Stimulated activated effector memory CD8-positive, alpha-beta T cell treated with anti-CD3 and anti-CD28 coated beads, Interleukin-12 subunit alpha, Interleukin-12 subunit beta, amount 100 ng/mL, for 72 hours (primary cell): ENCODE results near the gene GOLT1B.
"Not testable (repeated sequence)": the region's sequence is repeated elsewhere in the genome, so short reads cannot be mapped to it uniquely, and the experiment has no call there.

Experiments
- ATAC-seq: fragments of 150-1000 bp; cut with Tn5 transposase; 2 replicates; pipeline ENCODE4 v1.10.0; 2021
- DNase-seq, 2 donors: peaks; one replicate each; pipeline ENCODE4 v3.0.0; 2021 to 2022; ENCODE audit warnings: low spot score in 2 of 2
- H3K27ac Mint-ChIP-seq: one replicate; pipeline ENCODE4 v1.8.0; 2022; ENCODE audit warnings: mild to moderate bottlenecking, mixed read lengths
- H3K36me3 Mint-ChIP-seq: one replicate; pipeline ENCODE4 v1.8.0; 2022; ENCODE audit warnings: mild to moderate bottlenecking, mixed read lengths
- H3K4me1 Mint-ChIP-seq: one replicate; pipeline ENCODE4 v1.8.0; 2022; ENCODE audit warnings: mixed read lengths
- H3K4me3 Mint-ChIP-seq: one replicate; pipeline ENCODE4 v1.8.0; 2022; ENCODE audit warnings: mild to moderate bottlenecking, mixed read lengths
- H3K9me3 Mint-ChIP-seq: one replicate; pipeline ENCODE4 v1.8.0; 2022; ENCODE audit warnings: mixed read lengths

The GOLT1B gene

GRCh38 chr12:21501258-21502163 is at the start of gene GOLT1B, which contains the start of gene RECQL:
Gene GOLT1B, plus strand, starts transcription at chr12:21501789. Its CDS starts 135 bp downstream, at chr12:21501924.
Gene RECQL, minus strand, starts transcription at chr12:21501635. Its CDS starts 2,065 bp downstream, at chr12:21499570.
- H3K27ac Mint-ChIP-seq, result no peak within 1 kb of the TSS
- DNase-seq (peak; percentile 68 to 93), ATAC-seq (peak; percentile 98)
- no peak within 1 kb of the TSS for H3K4me3 Mint-ChIP-seq
- H3K4me1 Mint-ChIP-seq, result peaks cover 24% of the 10 kb centered on the region
- H3K36me3 Mint-ChIP-seq, result peaks cover 42% of the 10 kb centered on the region
- H3K9me3 Mint-ChIP-seq, result no peaks in the 10 kb centered on the region

DNA sequence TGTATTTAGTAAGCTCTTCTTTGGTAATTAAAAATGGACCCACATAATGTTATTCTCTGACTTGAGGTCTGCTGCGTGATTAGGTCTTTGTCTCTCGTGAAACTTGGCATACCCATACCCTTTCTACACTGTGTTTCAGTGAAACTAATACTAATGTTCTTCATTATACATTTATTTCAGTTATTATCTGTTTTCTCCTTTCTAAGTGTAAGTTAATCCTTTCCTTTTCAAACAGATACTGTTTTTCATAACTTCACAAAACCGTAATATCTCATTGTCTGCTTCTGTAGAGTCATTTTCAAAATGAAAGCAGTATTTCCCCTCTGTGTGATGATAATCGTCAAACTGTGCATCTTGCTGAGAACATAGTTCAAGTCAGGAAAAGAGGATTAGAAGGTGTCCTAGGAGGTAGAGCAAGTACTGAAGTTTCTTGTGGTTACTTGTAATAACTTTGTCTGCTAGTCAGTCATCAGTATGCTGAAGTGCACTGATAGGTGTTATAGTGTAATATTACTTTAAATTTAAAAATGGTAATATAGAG is 48.2 kb upstream of the GOLT1B start:
- Mint-ChIP-seq H3K27ac (peak overlapping the region; percentile 77), H3K4me1 (peaks cover 46% of the 10 kb centered on the region), H3K9me3 (no peaks in the 10 kb centered on the region), H3K36me3 (peaks cover 87% of the 10 kb centered on the region), H3K4me3 (peak overlapping the region; percentile 29)
- ATAC-seq (peak; percentile 84), DNase-seq (no peak)

DNA sequence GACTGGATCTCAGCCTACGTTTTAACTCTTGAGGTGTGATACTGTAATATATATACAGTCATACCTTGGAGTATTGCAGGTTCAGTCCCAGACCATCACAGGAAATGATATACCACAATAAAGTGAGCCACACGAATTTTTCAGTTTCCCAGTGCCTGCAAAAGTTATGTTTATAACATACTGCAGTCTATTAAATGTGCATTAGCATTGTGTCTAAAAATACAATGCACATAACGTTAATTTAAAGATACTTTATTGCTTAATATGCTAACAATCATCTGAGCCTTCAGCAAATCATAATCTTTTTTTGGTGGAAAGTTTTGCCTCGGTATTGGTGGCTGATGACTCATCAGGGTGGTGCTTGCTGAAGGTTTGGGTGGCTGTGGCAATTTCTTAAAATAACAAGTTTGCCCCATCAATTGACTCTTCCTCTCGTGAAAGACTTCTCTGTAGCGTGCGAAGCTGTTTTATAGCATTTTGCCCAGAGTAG is 45.3 kb upstream of the GOLT1B start:
- peak overlapping the region; percentile 95 for H3K27ac Mint-ChIP-seq
- peak overlapping the region; percentile 44 for H3K4me3 Mint-ChIP-seq
- peaks cover 87% of the 10 kb centered on the region for H3K36me3 Mint-ChIP-seq
- peaks cover 46% of the 10 kb centered on the region for H3K4me1 Mint-ChIP-seq
- peak in 1 of 2 donors; percentile 69 for DNase-seq
- peak; percentile 90 for ATAC-seq
- no peaks in the 10 kb centered on the region for H3K9me3 Mint-ChIP-seq

DNA sequence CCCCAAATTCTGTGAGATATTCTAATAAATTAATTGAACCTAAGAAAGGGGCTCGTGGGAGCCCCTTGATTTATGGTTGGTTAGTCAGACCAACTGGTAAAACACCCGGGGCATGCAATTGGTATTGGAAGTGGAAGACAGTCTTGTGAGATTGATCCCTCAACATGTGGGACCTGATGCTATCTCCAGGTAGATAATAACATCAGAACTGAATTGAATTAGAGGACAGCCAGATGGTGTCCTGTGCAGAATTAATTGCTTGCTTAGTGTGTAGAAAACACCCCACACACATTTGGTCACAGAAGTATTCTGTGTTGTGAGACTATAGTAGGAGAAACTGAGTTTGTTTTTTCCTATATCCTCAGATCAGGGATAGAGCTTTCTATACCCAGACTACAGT is 42.1 kb upstream of the GOLT1B start:
- Mint-ChIP-seq H3K27ac (no peak overlapping the region), H3K36me3 (peaks cover 96% of the 10 kb centered on the region)

DNA sequence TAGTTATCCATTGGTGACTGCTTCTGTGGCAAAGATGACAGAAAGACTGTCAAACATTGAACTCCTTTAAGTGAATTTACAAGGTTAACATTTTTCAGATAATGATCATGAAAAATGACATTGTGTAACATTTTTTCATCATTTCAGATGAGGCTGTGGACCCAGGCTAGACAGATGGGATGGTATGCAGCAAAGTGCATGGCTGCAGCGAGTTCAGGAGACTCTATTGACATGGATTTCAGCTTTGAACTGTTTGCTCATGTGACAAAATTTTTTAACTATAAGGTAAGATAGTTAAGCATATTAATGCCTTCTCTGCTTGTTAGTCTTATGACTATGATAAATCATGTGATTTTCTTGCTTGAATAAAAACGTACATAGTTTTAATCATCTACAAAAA is 34.3 kb upstream of the GOLT1B start:
- peaks cover 97% of the 10 kb centered on the region for H3K36me3 Mint-ChIP-seq
- H3K9me3 Mint-ChIP-seq, H3K4me3 Mint-ChIP-seq, H3K27ac Mint-ChIP-seq, ATAC-seq, H3K4me1 Mint-ChIP-seq, DNase-seq: not testable (repeated sequence)

More for the DNA sequence above, 42.1 kb upstream of the GOLT1B start:
- Mint-ChIP-seq H3K4me3 (no peak overlapping the region), H3K9me3 (no peaks in the 10 kb centered on the region), H3K4me1 (peaks cover 23% of the 10 kb centered on the region)
- DNase-seq (no peak), ATAC-seq (no peak)

GRCh38 chr12:21471294-21471693 is 30.3 kb upstream of the GOLT1B start:
- Mint-ChIP-seq H3K9me3 (peaks cover 2% of the 10 kb centered on the region), H3K4me1 (peaks cover 4% of the 10 kb centered on the region), H3K27ac (peak overlapping the region; percentile 37), H3K4me3 (no peak overlapping the region), H3K36me3 (peaks cover 100% of the 10 kb centered on the region)
- ATAC-seq, result no peak
- DNase-seq, result no peak

GRCh38 chr12:21472197-21472823 is 29.3 kb upstream of the GOLT1B start:
- peaks cover 10% of the 10 kb centered on the region for H3K4me1 Mint-ChIP-seq
- no peak overlapping the region for H3K4me3 Mint-ChIP-seq
- H3K9me3 Mint-ChIP-seq, result peaks cover 2% of the 10 kb centered on the region
- DNase-seq (no peak), ATAC-seq (no peak)
- H3K36me3 Mint-ChIP-seq, result peaks cover 100% of the 10 kb centered on the region
- H3K27ac Mint-ChIP-seq, result peak overlapping the region; percentile 37

- Mint-ChIP-seq H3K27ac (peak overlapping the region; percentile 78), H3K4me1 (peaks cover 10% of the 10 kb centered on the region), H3K9me3 (peaks cover 2% of the 10 kb centered on the region), H3K4me3 (no peak overlapping the region), H3K36me3 (peaks cover 79% of the 10 kb centered on the region)
- ATAC-seq (no peak), DNase-seq (no peak)
Observed at GRCh38 chr12:21475552-21475951, 26.0 kb upstream of the GOLT1B start.

GRCh38 chr12:21476949-21477348 is 24.6 kb upstream of the GOLT1B start:
- DNase-seq (no peak), ATAC-seq (peak; percentile 85)
- H3K27ac Mint-ChIP-seq, result peak overlapping the region; percentile 78
- peaks cover 2% of the 10 kb centered on the region for H3K9me3 Mint-ChIP-seq
- no peak overlapping the region for H3K4me3 Mint-ChIP-seq
- peaks cover 10% of the 10 kb centered on the region for H3K4me1 Mint-ChIP-seq
- peaks cover 65% of the 10 kb centered on the region for H3K36me3 Mint-ChIP-seq

DNA sequence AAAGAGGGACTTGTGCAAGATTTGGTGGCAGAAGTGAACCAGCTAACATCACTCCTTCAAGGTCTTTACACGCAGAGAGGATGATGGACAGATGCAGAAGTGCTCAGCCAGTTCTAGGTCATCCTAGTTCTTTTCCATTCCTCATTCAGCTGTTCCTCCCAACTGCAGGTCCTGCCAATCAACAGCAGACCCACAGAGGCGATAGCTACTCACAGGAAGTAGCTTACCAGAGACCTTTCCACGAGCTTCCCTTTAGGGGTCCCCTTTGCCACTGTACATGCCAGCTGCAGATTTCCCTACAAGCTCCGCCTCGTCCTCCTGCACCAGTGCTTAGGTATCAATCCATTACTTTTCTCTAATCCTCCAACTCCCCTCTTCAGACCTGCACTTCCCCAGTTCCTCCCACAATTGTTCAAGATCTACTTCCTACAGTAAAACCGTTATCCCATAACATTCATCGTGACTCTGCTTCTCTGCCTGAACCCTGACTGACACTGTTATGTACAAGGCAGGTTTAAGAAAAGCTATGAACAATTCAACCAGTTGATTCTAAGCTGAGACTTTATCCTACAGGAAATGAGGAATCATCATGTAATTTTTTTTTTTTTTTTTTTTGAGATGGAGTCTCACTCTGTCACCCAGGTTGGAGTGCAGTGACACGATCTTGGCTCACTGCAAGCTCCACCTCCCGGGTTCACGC is 22.7 kb upstream of the GOLT1B start:
- H3K36me3 Mint-ChIP-seq, result peaks cover 45% of the 10 kb centered on the region
- H3K4me1 Mint-ChIP-seq, result peaks cover 10% of the 10 kb centered on the region
- DNase-seq (no peak), ATAC-seq (no peak)
- H3K27ac Mint-ChIP-seq, result peak overlapping the region; percentile 50
- no peak overlapping the region for H3K4me3 Mint-ChIP-seq
- no peaks in the 10 kb centered on the region for H3K9me3 Mint-ChIP-seq

GRCh38 chr12:21483531-21483930 is 18.1 kb upstream of the GOLT1B start:
- peaks cover 16% of the 10 kb centered on the region for H3K4me1 Mint-ChIP-seq
- no peak for DNase-seq

GRCh38 chr12:21485998-21486397 is 15.6 kb upstream of the GOLT1B start:
- Mint-ChIP-seq H3K36me3 (peaks cover 68% of the 10 kb centered on the region), H3K27ac (no peak overlapping the region), H3K9me3 (no peaks in the 10 kb centered on the region), H3K4me3 (no peak overlapping the region), H3K4me1 (peaks cover 25% of the 10 kb centered on the region)
- no peak for ATAC-seq
- DNase-seq, result no peak

More at GRCh38 chr12:21483531-21483930, 18.1 kb upstream of the GOLT1B start:
- Mint-ChIP-seq H3K9me3 (no peaks in the 10 kb centered on the region), H3K36me3 (peaks cover 44% of the 10 kb centered on the region), H3K27ac (no peak overlapping the region), H3K4me3 (no peak overlapping the region)
- no peak for ATAC-seq

GRCh38 chr12:21499765-21500164 is 1.8 kb upstream of the GOLT1B start:
- ATAC-seq (no peak), DNase-seq (no peak)
- Mint-ChIP-seq H3K4me1 (peaks cover 19% of the 10 kb centered on the region), H3K9me3 (no peaks in the 10 kb centered on the region), H3K4me3 (no peak overlapping the region), H3K36me3 (peaks cover 54% of the 10 kb centered on the region), H3K27ac (no peak overlapping the region)

DNA sequence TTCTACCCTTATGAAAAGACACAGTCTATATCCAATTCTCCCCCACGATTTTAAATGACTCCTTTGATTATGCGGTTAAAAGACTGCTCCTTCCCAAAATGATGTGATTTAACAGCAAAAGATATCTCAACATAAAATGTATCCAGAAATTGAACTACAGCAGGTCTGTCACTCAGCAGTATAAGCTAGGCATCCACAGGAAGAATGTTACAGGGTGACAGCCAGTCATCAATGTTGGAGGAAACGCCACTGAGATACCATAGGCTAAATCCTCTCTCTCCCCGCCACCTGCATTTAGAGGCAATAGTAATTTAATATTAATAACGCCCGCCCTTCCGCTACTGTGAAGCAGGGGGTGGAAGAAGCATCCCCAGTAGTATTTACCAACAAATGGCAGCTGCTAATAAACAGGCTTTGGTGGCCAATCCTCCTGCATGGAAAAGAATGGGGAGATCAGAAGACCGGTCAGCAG is 767 bp upstream of the GOLT1B start:
- no peak overlapping the region for H3K27ac Mint-ChIP-seq
- peaks cover 44% of the 10 kb centered on the region for H3K36me3 Mint-ChIP-seq
- H3K4me3 Mint-ChIP-seq, result no peak overlapping the region
- H3K9me3 Mint-ChIP-seq, result no peaks in the 10 kb centered on the region
- H3K4me1 Mint-ChIP-seq, result peaks cover 24% of the 10 kb centered on the region
- ATAC-seq (no peak), DNase-seq (no peak)

- peak; percentile 22 for ATAC-seq
- no peak overlapping the region for H3K4me3 Mint-ChIP-seq
- DNase-seq, result no peak
- peaks cover 24% of the 10 kb centered on the region for H3K4me1 Mint-ChIP-seq
- H3K27ac Mint-ChIP-seq, result no peak overlapping the region
- H3K9me3 Mint-ChIP-seq, result no peaks in the 10 kb centered on the region
- peaks cover 35% of the 10 kb centered on the region for H3K36me3 Mint-ChIP-seq
Observed at GRCh38 chr12:21502164-21502496, 541 bp downstream of the GOLT1B start.
